ENCODE data around the gene RTP2. TPM values are rescaled to one million over a fixed set of nuclear protein-coding genes. Genes with fewer than 3 reads are reported as not detected.

The RTP2 gene
- total RNA-seq, 1 experiment from 2014 or later, result not detected

DNA sequence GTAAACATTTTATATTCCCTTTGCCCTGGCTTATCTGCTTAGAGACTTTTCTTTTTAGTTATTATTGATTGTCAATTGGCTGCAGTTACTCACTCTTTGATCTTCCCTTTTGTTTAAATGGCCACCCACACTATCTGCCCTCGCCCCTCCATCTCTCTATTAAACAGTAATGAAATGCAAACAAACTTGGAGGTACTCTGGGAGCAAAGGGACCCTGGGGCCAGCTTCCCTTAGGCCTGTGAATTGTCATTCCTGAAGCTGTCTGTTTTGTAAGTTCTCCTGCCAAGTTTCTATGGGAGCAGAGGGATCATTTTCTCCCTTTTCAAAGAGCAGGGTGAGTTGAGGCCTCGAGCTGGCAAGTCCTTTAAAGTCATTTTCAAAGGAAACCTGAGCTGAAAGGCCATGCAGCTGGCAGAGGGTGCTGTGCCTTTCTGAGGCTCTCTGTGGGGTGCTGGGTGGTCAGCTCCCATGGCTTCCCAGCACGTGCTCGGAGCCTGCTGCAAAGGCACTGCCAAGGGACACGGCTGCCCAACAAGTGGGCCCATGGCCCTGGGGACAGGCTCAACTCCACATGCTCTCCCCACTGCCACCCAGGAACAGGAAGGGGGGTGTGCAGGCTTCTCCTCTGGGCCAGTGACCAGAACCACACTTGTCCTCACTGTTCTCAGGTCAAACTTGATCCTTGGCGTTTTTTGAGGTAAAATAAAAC is 17.4 kb upstream of the RTP2 start:
- no peak overlapping the region for H3K9ac ChIP-seq (ENCODE audit: low read length)
- DNase-seq (ENCODE audit: low read depth, low spot score), result no peak
- TF ChIP-seq SP1 (IDR thresholded peaks at IDR 0.05; ENCODE audit: low read depth) (no peak), ZFX (IDR thresholded peaks at IDR 0.05) (no peak), ATF3 (IDR thresholded peaks at IDR 0.05) (no peak), SIN3A (IDR thresholded peaks at IDR 0.05; ENCODE audit: low read depth) (no peak), MAX (IDR thresholded peaks at IDR 0.05) (peak; percentile 63), POLR2A (IDR thresholded peaks at IDR 0.05; ENCODE audit: borderline replicate concordance, extremely low read depth, insufficient read depth, insufficient read length) (no peak), EZH2 (IDR thresholded peaks at IDR 0.05) (no peak), REST (IDR thresholded peaks at IDR 0.05; ENCODE audit: low read depth) (no peak), POLR2AphosphoS5 (IDR thresholded peaks at IDR 0.05; ENCODE audit: low read depth, low read length) (no peak), TCF7L2 (IDR thresholded peaks at IDR 0.05; ENCODE audit: borderline replicate concordance, extremely low read depth, insufficient read depth, insufficient read length) (peak; percentile 61)
- TF ChIP-seq, protein P1, sequence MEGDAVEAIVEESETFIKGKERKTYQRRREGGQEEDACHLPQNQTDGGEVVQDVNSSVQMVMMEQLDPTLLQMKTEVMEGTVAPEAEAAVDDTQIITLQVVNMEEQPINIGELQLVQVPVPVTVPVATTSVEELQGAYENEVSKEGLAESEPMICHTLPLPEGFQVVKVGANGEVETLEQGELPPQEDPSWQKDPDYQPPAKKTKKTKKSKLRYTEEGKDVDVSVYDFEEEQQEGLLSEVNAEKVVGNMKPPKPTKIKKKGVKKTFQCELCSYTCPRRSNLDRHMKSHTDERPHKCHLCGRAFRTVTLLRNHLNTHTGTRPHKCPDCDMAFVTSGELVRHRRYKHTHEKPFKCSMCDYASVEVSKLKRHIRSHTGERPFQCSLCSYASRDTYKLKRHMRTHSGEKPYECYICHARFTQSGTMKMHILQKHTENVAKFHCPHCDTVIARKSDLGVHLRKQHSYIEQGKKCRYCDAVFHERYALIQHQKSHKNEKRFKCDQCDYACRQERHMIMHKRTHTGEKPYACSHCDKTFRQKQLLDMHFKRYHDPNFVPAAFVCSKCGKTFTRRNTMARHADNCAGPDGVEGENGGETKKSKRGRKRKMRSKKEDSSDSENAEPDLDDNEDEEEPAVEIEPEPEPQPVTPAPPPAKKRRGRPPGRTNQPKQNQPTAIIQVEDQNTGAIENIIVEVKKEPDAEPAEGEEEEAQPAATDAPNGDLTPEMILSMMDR (IDR thresholded peaks at IDR 0.05 in 2 of 3, conservative IDR thresholded peaks at IDR 0.05 in 1 of 3; ENCODE audit: borderline replicate concordance in 1 of 3, insufficient read depth in 1 of 3, low read depth in 2 of 3, low read length in 2 of 3), result no peak
- TF ChIP-seq, protein P2, sequence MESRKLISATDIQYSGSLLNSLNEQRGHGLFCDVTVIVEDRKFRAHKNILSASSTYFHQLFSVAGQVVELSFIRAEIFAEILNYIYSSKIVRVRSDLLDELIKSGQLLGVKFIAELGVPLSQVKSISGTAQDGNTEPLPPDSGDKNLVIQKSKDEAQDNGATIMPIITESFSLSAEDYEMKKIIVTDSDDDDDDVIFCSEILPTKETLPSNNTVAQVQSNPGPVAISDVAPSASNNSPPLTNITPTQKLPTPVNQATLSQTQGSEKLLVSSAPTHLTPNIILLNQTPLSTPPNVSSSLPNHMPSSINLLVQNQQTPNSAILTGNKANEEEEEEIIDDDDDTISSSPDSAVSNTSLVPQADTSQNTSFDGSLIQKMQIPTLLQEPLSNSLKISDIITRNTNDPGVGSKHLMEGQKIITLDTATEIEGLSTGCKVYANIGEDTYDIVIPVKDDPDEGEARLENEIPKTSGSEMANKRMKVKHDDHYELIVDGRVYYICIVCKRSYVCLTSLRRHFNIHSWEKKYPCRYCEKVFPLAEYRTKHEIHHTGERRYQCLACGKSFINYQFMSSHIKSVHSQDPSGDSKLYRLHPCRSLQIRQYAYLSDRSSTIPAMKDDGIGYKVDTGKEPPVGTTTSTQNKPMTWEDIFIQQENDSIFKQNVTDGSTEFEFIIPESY (IDR thresholded peaks at IDR 0.05; ENCODE audit: extremely low read depth, insufficient replicate concordance, low read length), result no peak
- POLR2A ChIA-PET, result no interaction called here
- BruUV-seq (replicated peaks), result no TSS peak
- no peaks in the 10 kb centered on the region for H4K20me1 ChIP-seq (ENCODE audit: insufficient read depth)
- H3K4me1 ChIP-seq (ENCODE audit: control insufficient read depth in 1 of 2, insufficient read depth in 2 of 2, low read length in 2 of 2), result peaks cover 11 to 13% of the 10 kb centered on the region in 2 experiments; a peak in 3 of 4 replicates
- no peak overlapping the region for H2AFZ ChIP-seq (ENCODE audit: low read depth, low read length, poor library complexity, severe bottlenecking)
- no peaks in the 10 kb centered on the region for H3K9me3 ChIP-seq (ENCODE audit: control insufficient read depth in 1 of 2, insufficient read depth in 1 of 2, low read depth in 1 of 2, low read length in 2 of 2)
- peak overlapping the region; percentile 33; the same call in 1 of the 2 replicates for H3K27ac ChIP-seq (ENCODE audit: low read depth, low read length)
- CTCF ChIA-PET, result interaction anchor here (0.8 to 2.9 kb wide), 3 partner anchors 11 to 401 kb away, joined by 3 to 15 read pairs (median 9); no protein-coding TSS in a partner anchor
- no peak overlapping the region for H3K4me3 ChIP-seq (replicated peaks in 1 of 2; ENCODE audit: low read depth in 1 of 2, low read length in 2 of 2)
- H3K36me3 ChIP-seq (ENCODE audit: control insufficient read depth in 1 of 2, insufficient read depth in 2 of 2, low read length in 2 of 2), result peaks cover 5 to 14% of the 10 kb centered on the region in 2 experiments; a peak in 3 of 4 replicates
- intact Hi-C loops (cut with micrococcal nuclease), result loop anchor here (10.0 kb wide), 1 partner anchor 875 kb away; the partner anchor contains the start of gene ADIPOQ
- H3K79me2 ChIP-seq (ENCODE audit: insufficient read depth, low read length), result no peaks in the 10 kb centered on the region
- H3K9me2 ChIP-seq (ENCODE audit: insufficient read depth), result no peaks in the 10 kb centered on the region
- ATAC-seq, result peak; percentile 54; the same call in 1 of the 2 replicates
- no peaks in the 10 kb centered on the region for H3K27me3 ChIP-seq (ENCODE audit: insufficient read depth, low read length)
- H3K4me2 ChIP-seq (ENCODE audit: low read length), result no peak overlapping the region
- RAD21 ChIA-PET (ENCODE audit: low non-redundant PET in 1 of 2, low total read pairs in 2 of 2, uncharacterized antibody in 2 of 2, unreplicated experiment in 2 of 2), result no interaction called here
